HG03064 (cell line): ENCODE measurements around the gene GOLGA6D.
"Not testable (repeated sequence)": the region's sequence is repeated elsewhere in the genome, so short reads cannot be mapped to it uniquely, and the experiment has no call there.

Experiments used
- ATAC-seq: cut with Tn5 transposase; IDR thresholded peaks from one replicate; pipeline ENCODE4 v1.9.1; 2021; ENCODE audit warnings: low read depth; ENCODE audit not compliant: unreplicated experiment

GOLGA6D gene

DNA sequence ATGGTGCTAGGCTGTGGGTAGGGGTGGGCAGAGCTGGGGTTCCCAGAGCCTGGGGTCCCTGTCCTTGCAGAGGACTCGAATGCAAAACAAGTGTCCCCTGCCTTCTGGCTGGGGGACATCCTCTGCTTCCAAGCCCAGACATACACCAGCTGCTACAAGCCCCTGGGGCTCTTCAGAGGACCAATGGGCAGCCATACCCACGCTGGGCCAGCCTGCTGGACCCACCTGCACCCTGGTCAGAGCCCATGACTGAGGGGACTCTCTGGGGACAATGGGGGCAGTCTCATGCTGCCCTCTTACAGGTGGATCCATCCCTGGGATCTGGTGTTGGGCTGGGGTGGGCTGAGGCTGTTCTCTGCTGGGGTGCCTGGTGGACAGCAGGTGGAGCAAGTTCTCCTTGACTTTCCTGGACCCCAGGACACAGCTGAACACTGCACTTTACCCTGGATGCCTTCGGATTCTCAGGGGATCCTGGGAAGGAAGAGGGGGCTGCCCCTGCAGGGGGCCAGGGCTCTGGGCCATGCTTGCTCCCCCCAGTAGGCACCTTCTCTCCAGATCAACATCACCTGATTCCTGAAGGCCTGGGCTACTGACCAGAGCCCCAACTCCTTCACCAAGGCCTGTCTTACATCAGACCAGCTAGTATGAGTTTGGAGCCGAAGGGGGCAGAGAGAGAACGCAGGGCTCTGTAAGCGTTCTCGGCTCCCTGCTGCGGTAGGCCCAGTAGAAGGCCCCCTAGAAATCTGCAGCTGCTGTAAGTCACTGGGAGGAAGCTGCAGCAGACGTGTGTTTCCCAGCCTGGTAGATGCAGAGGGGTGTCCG is 46.1 kb downstream of the GOLGA6D start:
- no peak for ATAC-seq

DNA sequence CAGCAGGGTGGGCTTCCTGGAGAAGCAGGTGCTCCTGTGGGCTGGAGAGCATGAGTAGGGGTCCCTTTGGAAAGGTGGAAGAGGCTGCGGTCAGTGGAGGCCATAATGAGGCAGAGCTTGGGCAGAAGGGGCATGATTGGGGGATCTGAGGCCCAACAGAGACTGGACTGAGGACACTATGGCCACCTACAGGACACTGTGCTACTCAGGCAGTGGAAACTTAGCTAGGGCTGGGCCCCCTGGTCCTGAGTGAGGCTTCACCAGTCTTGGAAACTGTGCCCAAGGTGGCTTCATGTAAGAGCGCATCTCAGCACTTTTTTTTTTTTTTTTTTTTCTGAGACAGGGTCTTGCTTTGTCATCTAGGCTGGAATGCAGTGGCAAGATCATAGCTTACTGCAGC is 46.9 kb downstream of the GOLGA6D start:
- no peak for ATAC-seq

DNA sequence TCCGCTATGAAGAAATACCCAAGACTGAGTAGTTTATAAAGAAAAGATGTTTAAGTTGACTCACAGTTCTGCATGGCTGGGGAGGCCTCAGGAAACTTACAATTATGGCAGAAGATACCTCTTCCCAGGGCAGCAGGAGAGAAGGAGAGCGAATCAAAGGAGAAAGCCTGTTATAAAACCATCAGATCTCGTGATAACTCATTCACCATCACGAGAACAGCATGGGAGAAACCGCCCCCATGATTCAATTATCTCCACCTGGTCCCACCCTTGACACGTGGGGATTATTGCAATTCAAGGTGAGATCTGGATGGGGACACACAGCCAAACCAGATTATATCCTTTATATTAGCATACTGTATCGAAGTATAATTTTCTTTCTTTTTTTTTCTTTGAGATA is 49.5 kb downstream of the GOLGA6D start:
- not testable (repeated sequence) for ATAC-seq

DNA sequence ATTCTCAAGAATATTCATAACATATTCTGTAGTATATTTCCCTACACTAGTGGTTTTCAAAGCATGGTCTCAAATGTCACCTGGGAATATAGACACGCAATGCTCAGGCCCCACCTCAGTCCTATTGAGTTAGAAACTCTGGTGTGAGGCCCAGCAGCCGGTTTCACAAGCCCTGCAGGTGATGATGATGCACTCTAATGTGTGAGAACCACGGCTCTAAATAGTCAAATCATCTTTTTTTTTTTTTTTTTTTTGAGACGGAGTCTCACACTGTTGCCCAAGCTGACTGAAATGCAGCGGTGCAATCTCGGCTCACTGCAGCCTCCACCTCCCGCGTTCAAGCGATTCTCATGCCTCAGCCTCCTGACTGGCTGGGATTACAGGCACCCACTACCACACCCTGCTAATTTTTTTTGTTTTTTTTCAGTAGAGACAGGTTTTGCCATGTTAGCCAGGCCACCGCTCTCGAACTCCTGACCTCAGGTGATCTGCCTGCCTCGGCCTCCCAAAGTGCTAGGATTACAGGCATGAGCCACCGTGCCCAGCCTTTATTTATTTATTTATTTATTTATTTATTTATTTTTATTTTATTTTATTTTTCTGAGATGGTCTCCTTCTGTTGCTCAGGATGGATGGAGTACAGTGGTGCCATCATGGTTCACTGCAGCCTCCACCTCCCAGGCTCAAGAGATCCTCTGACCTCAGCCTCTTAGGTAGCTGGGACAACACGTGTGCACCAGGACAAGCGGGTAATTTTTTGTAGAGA is 51.2 kb downstream of the GOLGA6D start:
- ATAC-seq = not testable (repeated sequence)

DNA sequence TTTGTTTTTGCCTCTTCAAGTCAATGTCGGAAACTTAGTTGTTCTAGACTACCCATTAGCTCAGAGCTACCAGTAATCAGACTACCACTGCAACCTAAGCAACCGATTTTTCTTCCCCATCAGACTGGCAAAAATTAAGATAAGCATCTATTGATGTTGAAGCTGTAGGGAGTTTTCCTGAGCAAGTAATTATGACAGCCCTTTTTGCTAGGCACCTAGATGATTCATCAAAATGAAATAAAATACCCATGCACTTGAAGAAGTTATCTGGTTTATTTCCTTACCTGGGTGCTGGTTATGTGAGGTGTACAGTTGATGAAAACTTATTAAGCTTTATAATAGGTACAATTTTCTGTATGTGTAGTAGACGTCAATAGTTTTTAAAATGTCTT is 52.7 kb downstream of the GOLGA6D start:
- ATAC-seq = no peak

DNA sequence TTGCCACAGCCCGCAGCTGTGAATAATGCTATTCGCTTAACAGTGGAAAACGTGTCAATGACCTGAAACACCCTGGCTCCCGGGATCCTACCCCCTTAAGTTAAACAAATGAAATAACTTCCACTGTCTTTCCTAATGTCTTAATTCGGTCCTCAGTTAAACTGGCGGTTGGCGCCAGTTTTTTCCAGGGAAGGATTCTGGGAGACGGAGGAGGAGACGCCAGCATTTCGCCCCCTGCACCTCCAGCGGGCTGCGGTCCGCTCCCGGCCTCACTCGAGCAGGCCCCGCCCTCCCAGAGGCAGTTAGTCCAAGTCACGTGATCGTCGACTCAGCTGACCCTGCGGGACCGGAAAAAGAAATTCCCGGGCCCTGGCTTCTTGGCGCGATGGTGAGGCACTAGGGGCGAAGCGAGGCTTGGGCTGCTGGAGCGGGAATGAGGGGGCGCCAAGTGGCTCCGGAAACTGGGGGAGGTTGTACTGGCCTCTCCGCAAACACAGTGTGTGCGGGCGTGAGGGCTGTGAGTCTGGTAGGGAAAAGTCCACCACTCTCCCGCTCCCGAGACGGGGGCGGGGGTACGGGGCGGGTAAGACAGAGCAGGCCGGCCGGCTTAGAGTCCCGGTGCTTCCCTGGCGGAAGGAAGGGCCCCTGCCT is 53.2 kb downstream of the GOLGA6D start, which contains the start of gene COMMD4:
Gene COMMD4 (plus strand): TSS at position 359 of the 651 bp plus-strand sequence. CDS start 27 bp downstream, at position 386.
- ATAC-seq = no peak

DNA sequence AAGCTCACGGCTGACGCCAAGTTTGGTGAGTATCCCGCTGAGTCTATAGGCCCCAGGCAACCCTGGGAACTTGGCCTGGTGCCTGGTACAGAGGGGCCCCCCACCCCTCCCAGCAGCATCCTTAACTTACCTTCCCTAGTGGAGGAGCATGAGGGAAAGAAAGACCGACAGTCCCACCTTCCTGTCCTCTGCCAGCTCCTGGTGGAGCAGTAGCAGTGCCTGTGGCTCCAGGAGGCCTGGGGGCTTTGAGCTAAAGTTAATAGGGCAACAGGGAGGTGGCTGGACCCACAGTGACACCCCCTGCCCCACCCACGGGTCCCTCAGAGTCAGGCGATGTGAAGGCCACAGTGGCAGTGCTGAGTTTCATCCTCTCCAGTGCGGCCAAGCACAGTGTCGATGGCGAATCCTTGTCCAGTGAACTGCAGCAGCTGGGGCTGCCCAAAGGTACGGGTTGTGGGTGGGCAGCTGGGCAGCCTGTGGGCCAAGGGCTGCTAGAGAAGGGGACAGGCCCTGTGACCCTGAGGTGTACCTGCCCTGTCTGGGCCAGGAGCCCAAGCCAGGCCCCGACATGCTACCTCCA is 56.1 kb downstream of the GOLGA6D start:
- ATAC-seq = no peak

DNA sequence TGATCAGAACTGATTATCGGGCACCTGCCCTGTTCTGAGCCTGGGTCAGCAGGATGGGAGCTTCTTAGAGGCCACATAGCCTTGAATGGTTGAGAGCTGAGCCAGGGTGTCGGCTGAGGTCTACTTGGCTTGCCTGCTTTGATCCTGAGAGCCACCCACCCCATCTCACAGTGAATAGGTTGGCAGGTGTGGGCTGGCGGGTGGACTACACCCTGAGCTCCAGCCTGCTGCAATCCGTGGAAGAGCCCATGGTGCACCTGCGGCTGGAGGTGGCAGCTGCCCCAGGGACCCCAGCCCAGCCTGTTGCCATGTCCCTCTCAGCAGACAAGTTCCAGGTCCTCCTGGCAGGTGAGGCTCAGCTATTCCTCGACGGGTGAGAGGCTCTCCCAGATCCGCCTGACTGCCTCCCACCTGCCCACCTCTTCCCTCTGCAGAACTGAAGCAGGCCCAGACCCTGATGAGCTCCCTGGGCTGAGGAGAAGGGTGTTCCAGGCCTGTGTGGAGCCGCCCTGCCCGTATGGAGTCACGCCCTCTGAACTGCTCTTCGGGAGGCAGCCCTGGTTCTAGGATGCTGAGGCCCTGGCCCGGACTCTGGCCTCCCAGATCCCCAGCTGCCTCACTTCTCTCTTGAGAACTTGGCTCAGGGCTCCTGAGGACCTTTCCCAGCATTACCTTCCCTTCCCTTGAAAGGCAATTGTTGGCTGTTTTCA is 57.1 kb downstream of the GOLGA6D start:
- no peak for ATAC-seq

DNA sequence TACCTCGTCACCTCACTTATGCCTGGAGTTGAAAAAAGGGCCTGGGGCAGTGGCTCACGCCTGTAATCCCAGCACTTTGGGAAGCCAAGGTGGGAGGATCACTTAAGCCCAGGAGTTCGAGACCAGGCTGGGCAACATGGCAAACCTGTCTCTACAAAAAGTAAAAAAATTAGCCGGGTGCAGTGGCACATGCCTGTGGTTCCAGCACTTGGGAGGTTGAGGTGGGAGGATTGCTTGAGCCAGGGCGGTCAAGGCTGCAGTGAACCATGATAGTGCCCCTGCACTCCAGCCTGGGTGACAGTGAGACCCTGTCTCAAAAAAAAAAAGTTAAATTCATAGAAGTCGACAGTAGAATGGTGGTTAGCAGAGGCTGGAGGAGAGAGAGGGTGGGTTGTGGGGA is 59.6 kb downstream of the GOLGA6D start:
- ATAC-seq = no peak

DNA sequence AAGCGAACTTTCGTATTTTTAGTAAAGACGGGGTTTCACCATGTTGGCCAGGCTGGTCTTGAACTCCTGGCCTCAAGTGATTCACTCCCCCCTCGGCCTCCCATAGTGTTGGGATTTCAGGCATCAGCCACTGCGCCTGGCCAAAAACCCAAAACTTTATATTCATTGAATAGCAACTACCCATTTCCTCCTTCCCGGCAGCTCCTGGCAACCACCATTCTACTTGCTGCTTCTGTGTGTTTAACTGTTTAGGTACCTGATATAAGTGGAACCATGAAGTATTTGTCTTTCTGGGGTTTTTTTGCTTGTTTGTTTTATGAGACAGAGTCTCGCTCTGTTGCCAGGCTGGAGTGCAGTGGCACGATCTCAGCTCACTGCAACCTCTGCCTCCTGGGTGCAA is 61.3 kb downstream of the GOLGA6D start:
- not testable (repeated sequence) for ATAC-seq
